ENCODE data around the gene NTN4. TPM values are rescaled to one million over a fixed set of nuclear protein-coding genes. Genes with fewer than 3 reads are reported as not detected.
"Not testable (repeated sequence)": the region's sequence is repeated elsewhere in the genome, so short reads cannot be mapped to it uniquely, and the experiment has no call there.

The NTN4 gene
- total and polyA plus RNA-seq, 4 donors = 3.2 to 30.5 (median 15.0) TPM

- TF ChIP-seq ZBTB33 (IDR thresholded peaks at IDR 0.05) (no peak), CTCF (IDR thresholded peaks at IDR 0.05; ENCODE audit: low read depth, low read length, missing input control) (no peak), EGR1 (IDR thresholded peaks at IDR 0.05; ENCODE audit: low read depth in 2 of 2) (no peak), JUND (IDR thresholded peaks at IDR 0.05) (no peak)
Observed at GRCh38 chr12:95736631-95737030, 53.9 kb downstream of the NTN4 start (continued).

GRCh38 chr12:95735728-95736127 lies 54.8 kb downstream of the NTN4 start:
- not testable (repeated sequence) for H3K4me3 ChIP-seq (ENCODE audit: low read depth in 1 of 3, low read length in 3 of 3); H3K9ac ChIP-seq (ENCODE audit: low read depth in 1 of 2, low read length in 2 of 2); DNase-seq (ENCODE audit: low spot score); H3K4me1 ChIP-seq (ENCODE audit: control insufficient read depth in 4 of 4, insufficient read depth in 4 of 4, low read length in 3 of 4); H3K9me3 ChIP-seq (ENCODE audit: control insufficient read depth in 4 of 4, low read length in 3 of 4); H3K36me3 ChIP-seq (ENCODE audit: control insufficient read depth in 4 of 4, insufficient read depth in 3 of 4, low read depth in 1 of 4, low read length in 3 of 4); H3K27ac ChIP-seq (ENCODE audit: low read depth in 1 of 2, low read length in 2 of 2); H3K27me3 ChIP-seq (ENCODE audit: control insufficient read depth in 4 of 4, insufficient read depth in 4 of 4, low read length in 3 of 4)
- 94% methylated on average over 5 of the region's 5 CpGs for WGBS

GRCh38 chr12:95733141-95733825 lies 57.3 kb downstream of the NTN4 start:
- Histone ChIP-seq H3K4me3 (ENCODE audit: low read depth in 1 of 3, low read length in 3 of 3) (no peak overlapping the region), H3K9ac (ENCODE audit: low read depth in 1 of 2, low read length in 2 of 2) (no peak overlapping the region)
- 87% methylated on average over 3 of the region's 3 CpGs for WGBS

More at GRCh38 chr12:95733141-95733825, 57.3 kb downstream of the NTN4 start:
- H3K9me3 ChIP-seq (ENCODE audit: control insufficient read depth in 4 of 4, low read length in 3 of 4) = no peaks in the 10 kb centered on the region
- no peak for DNase-seq (ENCODE audit: low spot score)
- H3K27ac ChIP-seq (ENCODE audit: low read depth in 1 of 2, low read length in 2 of 2) = no peak overlapping the region
- no peak for TF ChIP-seq TAF1 (conservative IDR thresholded peaks at IDR 0.05)
- TF ChIP-seq REST (IDR thresholded peaks at IDR 0.05) = no peak
- TF ChIP-seq RAD21 (IDR thresholded peaks at IDR 0.05) = no peak
- no peak for TF ChIP-seq FOXA2 (IDR thresholded peaks at IDR 0.05)
- TF ChIP-seq MAX (IDR thresholded peaks at IDR 0.05) = no peak
- no peaks in the 10 kb centered on the region for H3K27me3 ChIP-seq (ENCODE audit: control insufficient read depth in 4 of 4, insufficient read depth in 4 of 4, low read length in 3 of 4)
- H3K4me1 ChIP-seq (ENCODE audit: control insufficient read depth in 4 of 4, insufficient read depth in 4 of 4, low read length in 3 of 4) = no peaks in the 10 kb centered on the region
- peaks cover 0 to 11% (median 4%) of the 10 kb centered on the region in 4 donors for H3K36me3 ChIP-seq (ENCODE audit: control insufficient read depth in 4 of 4, insufficient read depth in 3 of 4, low read depth in 1 of 4, low read length in 3 of 4)

Measured in liver (tissue), 9 donors.